ENCODE results near the gene CHRNA9. TPM values are rescaled to one million over a fixed set of nuclear protein-coding genes. Genes with fewer than 3 reads are reported as not detected.

CHRNA9 gene
- total RNA-seq, 4 donors from 2014 or later = not detected

- TF ChIP-seq, protein P1, sequence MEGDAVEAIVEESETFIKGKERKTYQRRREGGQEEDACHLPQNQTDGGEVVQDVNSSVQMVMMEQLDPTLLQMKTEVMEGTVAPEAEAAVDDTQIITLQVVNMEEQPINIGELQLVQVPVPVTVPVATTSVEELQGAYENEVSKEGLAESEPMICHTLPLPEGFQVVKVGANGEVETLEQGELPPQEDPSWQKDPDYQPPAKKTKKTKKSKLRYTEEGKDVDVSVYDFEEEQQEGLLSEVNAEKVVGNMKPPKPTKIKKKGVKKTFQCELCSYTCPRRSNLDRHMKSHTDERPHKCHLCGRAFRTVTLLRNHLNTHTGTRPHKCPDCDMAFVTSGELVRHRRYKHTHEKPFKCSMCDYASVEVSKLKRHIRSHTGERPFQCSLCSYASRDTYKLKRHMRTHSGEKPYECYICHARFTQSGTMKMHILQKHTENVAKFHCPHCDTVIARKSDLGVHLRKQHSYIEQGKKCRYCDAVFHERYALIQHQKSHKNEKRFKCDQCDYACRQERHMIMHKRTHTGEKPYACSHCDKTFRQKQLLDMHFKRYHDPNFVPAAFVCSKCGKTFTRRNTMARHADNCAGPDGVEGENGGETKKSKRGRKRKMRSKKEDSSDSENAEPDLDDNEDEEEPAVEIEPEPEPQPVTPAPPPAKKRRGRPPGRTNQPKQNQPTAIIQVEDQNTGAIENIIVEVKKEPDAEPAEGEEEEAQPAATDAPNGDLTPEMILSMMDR (IDR thresholded peaks at IDR 0.05; ENCODE audit: low read depth) = no peak
Observed at GRCh38 chr4:40325406-40326019, 9.6 kb upstream of the CHRNA9 start.

DNA sequence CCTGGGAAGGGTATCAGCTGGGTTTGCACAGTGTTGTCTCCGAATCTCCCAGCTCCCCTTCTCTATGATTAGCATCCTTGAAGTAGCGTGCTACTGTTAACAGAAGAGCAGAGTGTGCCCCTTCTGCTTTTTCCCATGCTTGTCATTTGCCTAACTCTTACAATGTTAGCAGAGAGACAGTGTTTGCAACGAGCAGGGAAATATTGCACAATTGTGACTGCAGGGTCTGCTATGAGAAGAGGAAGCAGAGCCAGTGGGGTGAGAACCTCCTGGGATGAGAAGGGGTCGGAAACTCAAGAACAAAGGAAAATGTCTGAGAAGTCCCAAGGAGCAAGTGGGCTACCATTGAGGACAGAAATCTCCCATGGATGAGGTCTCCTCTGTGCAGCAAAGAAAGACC, 7.8 kb upstream of the CHRNA9 start:
- TF ChIP-seq, protein P1 (IDR thresholded peaks at IDR 0.05; ENCODE audit: low read depth) = no peak

GRCh38 chr4:40328383-40328782, 6.8 kb upstream of the CHRNA9 start:
- TF ChIP-seq, protein P1 (IDR thresholded peaks at IDR 0.05; ENCODE audit: low read depth) = no peak

DNA sequence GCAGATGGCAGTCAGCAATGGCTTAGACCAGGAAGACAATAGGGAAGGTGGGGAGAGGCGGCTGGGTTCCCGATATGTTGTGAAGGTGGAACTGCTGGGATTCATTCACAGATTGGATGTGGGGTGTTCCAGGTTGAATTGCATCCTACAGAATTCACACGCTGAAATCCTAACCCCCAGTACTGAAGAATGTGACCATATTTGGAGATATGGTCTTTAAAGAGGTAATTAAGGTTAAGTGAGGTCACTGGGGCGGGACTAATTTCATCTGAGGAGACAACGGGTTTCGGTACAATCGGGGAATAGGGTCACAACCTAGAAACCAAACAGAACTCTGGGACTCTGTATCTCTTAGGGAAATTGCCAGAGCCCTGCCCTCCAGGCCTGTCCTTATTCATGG, 5.3 kb upstream of the CHRNA9 start:
- TF ChIP-seq, protein P1 (IDR thresholded peaks at IDR 0.05; ENCODE audit: low read depth) = no peak

- TF ChIP-seq, protein P1 (IDR thresholded peaks at IDR 0.05; ENCODE audit: low read depth) = no peak
Observed at GRCh38 chr4:40330536-40330935, 4.6 kb upstream of the CHRNA9 start.

DNA sequence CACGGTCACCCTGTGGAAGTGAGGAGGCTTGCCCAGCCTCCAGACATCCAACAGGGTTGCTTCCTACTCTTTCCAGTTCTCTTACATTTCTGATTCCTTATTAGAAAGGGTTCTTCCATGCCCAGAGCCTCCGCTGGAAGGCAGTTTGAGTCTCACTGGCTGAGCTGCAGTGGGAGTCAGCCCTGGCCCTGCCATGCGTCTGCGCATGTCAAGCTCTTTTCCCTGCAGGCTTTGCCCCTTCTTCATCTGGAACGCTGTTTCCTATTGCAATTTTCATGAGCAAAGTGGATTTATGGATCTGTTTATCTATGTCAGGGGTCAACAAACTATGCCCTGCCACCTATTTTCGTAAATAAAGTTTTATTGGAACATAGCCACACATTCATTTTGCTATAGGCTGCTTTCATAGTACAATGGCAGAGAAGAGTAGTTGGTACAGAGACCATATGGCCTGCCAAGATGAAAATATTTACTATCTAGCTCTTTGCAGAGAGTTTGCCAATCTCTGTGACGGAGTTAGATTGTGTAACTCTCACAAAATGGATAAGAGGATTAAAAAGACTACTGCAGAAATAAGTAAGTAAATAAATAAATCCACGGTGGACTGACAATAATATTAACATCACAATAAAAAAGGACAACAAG, 3.9 kb upstream of the CHRNA9 start:
- TF ChIP-seq, protein P1 (IDR thresholded peaks at IDR 0.05; ENCODE audit: low read depth) = no peak

GRCh38 chr4:40331961-40332360, 3.2 kb upstream of the CHRNA9 start:
- TF ChIP-seq, protein P1 (IDR thresholded peaks at IDR 0.05; ENCODE audit: low read depth) = no peak
